Ovary (tissue), 9 donors: ENCODE data around the gene DNAJB4. TPM values are rescaled to one million over a fixed set of nuclear protein-coding genes. Genes with fewer than 3 reads are reported as not detected.
"Not testable (repeated sequence)": the region's sequence is repeated elsewhere in the genome, so short reads cannot be mapped to it uniquely, and the experiment has no call there.

Experiments
- DNase-seq, 5 donors: peaks; one replicate each; pipeline ENCODE4 v3.0.0-alpha.2; 2019 to 2020
- H3K27ac ChIP-seq, 2 donors: fragments of 200-600 bp; one replicate each; pipeline versions ENCODE4 v1.5.1 to v1.8.0; 2019 to 2022
- H3K27me3 ChIP-seq: fragments of 200-600 bp; one replicate; pipeline ENCODE4 v1.8.0; 2022
- H3K36me3 ChIP-seq: fragments of 200-600 bp; sonication (generic); one replicate; pipeline ENCODE4 v1.5.1; 2019
- H3K4me1 ChIP-seq: one replicate; pipeline ENCODE4 v1.8.1; 2013; ENCODE audit warnings: mild to moderate bottlenecking, moderate library complexity; ENCODE audit not compliant: insufficient read depth
- H3K4me3 ChIP-seq: fragments of 200-600 bp; sonication (generic); one replicate; pipeline ENCODE4 v1.5.1; 2017
- H3K9me3 ChIP-seq, 2 donors: fragments of 200-600 bp in 1 of 2; sonication (generic) in 1 of 2; one replicate each; pipeline versions ENCODE4 v1.5.1 to v1.8.1; 2013 to 2019; ENCODE audit warnings: mild to moderate bottlenecking in 1 of 2, moderate library complexity in 1 of 2
- CTCF ChIP-seq, 3 donors: fragments of 450-650 bp in 2 of 3; fragments of 200-600 bp in 1 of 3; IDR thresholded peaks; one replicate each; pipeline versions ENCODE4 v1.5.1 to v1.8.0; 2016 to 2022; ENCODE audit warnings: antibody characterized with exemption in 3 of 3, mild to moderate bottlenecking in 1 of 3
- EP300 ChIP-seq: sonication (generic); formaldehyde crosslinking; IDR thresholded peaks from one replicate; pipeline ENCODE4 v1.6.1; 2017; ENCODE audit warnings: antibody characterized with exemption
- POLR2A ChIP-seq: fragments of 450-650 bp; IDR thresholded peaks from one replicate; pipeline ENCODE4 v1.6.1; 2017; ENCODE audit warnings: antibody characterized with exemption, mild to moderate bottlenecking, moderate library complexity
- WGBS, 3 donors: extraction: QIAGEN DNeasy Blood & Tissue Kit in 1 of 3; methylation state at CpG; one replicate each; pipeline versions ENCODE4 v1.1.5 to v1.1.7; 2013 to 2017; 5-methylcytosine and 5-hydroxymethylcytosine counted together
- intact Hi-C, 4 donors: fragments of 100-400 bp; cut with DNase I; formaldehyde crosslinking; loops; one replicate each; pipeline versions ENCODE4 v1.11.0 to v1.15.1; 2022 to 2023
- polyA plus RNA-seq, 2 donors: library from polyadenylated mRNA; stranded (reverse); fragments of 200-250 nt in 1 of 2; fragments of 350-450 nt in 1 of 2; fragmentation: Illumina TruSeq in 1 of 2; extraction: RNeasy Lipid Tissue Mini Kit (QIAGEN cat#74804) in 1 of 2; gene quantifications; one replicate each; pipeline ENCODE4 v1.2.3, GENCODE V29; 2013 to 2014
- total RNA-seq, 7 donors: library from RNA; depleted of rRNA in 2 of 7; stranded (reverse); fragments of >200 nt in 2 of 7; fragmentation: NEBNext Ultra II Directional in 3 of 7; extraction: Animal tissue kit (Norgen Biotek cat#: 25700) in 3 of 7; gene quantifications; one replicate each; pipeline versions ENCODE4 v1.1.0 to v1.2.4, GENCODE V29; 2016 to 2023
- donor health status: DM: no; HTN: no; CAD: no; lungs with moderate emphysema.
- donor health status: DM: no; HTN: no; CAD: no.
- donor health status: Bipolar disorder and iron deficiency.
- donor health status: DM: yes; HTN: yes; CAD: no.
- donor health status: DM: no; HTN: no; CAD: no.
- donor health status: DM: yes; HTN: yes; CAD: no.

DNAJB4 gene
- total and polyA plus RNA-seq, 9 donors: 18.7 to 48.6 (median 23.8) TPM

GRCh38 chr1:78055565-78056132, 50.9 kb downstream of the DNAJB4 start:
- intact Hi-C loops: no loop called here
- Histone ChIP-seq H3K4me1 (no peaks in the 10 kb centered on the region), H3K36me3 (no peaks in the 10 kb centered on the region), H3K27ac (no peak overlapping the region), H3K9me3 (no peaks in the 10 kb centered on the region), H3K27me3 (no peaks in the 10 kb centered on the region), H3K4me3 (no peak overlapping the region)
- no peak for DNase-seq
- 74 to 85% (median 83%) methylated on average over 3 of the region's 3 CpGs for WGBS, 3 donors
- TF ChIP-seq CTCF (IDR thresholded peaks at IDR 0.05): no peak
- TF ChIP-seq POLR2A: no peak
- TF ChIP-seq EP300: no peak

DNA sequence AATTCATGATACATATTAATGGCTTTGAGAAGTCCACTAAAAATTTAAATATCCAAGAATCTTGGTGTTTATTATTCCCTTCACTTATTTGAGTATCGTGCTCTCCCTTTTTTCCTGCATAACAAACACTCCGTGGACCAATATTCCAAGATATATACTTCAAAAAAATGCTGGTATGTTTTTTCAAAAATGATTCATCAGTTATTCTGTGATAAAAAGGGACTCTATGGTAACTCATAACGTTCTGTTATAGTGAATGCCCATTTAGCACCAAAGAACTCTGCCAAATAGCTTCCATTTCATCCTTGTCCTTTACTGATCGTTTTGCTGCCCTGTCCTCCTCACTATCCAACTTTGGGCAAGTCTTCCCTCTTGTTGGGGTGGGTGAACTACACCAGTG, 53.9 kb downstream of the DNAJB4 start:
- H3K36me3 ChIP-seq: no peaks in the 10 kb centered on the region
- TF ChIP-seq EP300: no peak
- no peak for TF ChIP-seq POLR2A
- TF ChIP-seq CTCF (IDR thresholded peaks at IDR 0.05): no peak
- intact Hi-C loops: no loop called here
- DNase-seq: no peak
- H3K27ac ChIP-seq: no peak overlapping the region
- H3K9me3 ChIP-seq: no peaks in the 10 kb centered on the region
- no peaks in the 10 kb centered on the region for H3K27me3 ChIP-seq
- no peak overlapping the region for H3K4me3 ChIP-seq
- no peaks in the 10 kb centered on the region for H3K4me1 ChIP-seq
- WGBS, 3 donors: 61 to 77% (median 69%) methylated on average over 4 of the region's 4 CpGs

DNA sequence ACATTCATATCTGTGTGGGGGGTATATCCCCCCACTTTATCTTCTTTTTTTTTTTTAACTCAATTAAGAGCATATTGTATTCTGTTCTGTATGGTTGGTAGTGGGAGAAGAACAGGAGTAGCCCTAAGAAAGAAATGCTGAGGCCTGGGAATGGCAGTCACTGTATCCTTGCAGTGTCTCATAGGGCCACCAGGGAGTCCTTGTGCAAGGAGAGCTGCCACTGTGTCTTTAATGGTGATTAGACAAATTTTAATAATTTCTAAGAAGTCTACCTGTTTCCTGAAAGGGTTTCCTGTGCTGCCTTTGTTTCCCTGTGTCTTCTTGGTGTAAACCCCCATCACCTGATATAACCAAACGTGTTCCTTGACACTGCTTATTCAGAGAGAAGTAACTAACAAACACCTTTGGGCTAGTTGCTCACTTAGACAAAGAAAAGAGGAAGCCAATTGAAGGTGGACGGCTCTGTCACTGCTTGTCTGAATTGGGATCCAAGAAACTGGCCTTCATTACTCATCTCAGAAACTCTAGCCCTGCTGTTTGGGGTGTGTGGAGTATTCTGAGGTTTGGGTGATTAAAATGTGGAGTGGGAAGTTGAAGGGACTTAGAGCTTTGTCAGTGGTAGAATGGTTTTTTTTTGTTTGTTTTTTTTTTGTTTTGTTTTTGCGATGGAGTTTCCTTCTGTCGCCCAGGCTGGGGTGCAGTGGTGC, 56.3 kb downstream of the DNAJB4 start:
- DNase-seq: no peak
- intact Hi-C loops: no loop called here
- no peaks in the 10 kb centered on the region for H3K4me1 ChIP-seq
- H3K36me3 ChIP-seq: no peaks in the 10 kb centered on the region
- H3K9me3 ChIP-seq: no peaks in the 10 kb centered on the region
- H3K27me3 ChIP-seq: no peaks in the 10 kb centered on the region
- H3K27ac ChIP-seq: no peak overlapping the region
- no peak for TF ChIP-seq EP300
- TF ChIP-seq CTCF (IDR thresholded peaks at IDR 0.05): no peak
- no peak for TF ChIP-seq POLR2A
- no peak overlapping the region for H3K4me3 ChIP-seq
- 92 to 94% (median 92%) methylated on average over 4 of the region's 4 CpGs for WGBS, 3 donors

GRCh38 chr1:78061825-78062523, 57.2 kb downstream of the DNAJB4 start:
- no peaks in the 10 kb centered on the region for H3K27me3 ChIP-seq
- H3K36me3 ChIP-seq: no peaks in the 10 kb centered on the region
- no peak overlapping the region for H3K4me3 ChIP-seq
- no peaks in the 10 kb centered on the region for H3K4me1 ChIP-seq
- TF ChIP-seq EP300: no peak
- no peak for TF ChIP-seq POLR2A
- TF ChIP-seq CTCF (IDR thresholded peaks at IDR 0.05): no peak
- no peak for DNase-seq
- WGBS, 3 donors: 59 to 70% (median 65%) methylated on average over 2 of the region's 2 CpGs
- intact Hi-C loops: no loop called here
- H3K27ac ChIP-seq: no peak overlapping the region
- no peaks in the 10 kb centered on the region for H3K9me3 ChIP-seq

DNA sequence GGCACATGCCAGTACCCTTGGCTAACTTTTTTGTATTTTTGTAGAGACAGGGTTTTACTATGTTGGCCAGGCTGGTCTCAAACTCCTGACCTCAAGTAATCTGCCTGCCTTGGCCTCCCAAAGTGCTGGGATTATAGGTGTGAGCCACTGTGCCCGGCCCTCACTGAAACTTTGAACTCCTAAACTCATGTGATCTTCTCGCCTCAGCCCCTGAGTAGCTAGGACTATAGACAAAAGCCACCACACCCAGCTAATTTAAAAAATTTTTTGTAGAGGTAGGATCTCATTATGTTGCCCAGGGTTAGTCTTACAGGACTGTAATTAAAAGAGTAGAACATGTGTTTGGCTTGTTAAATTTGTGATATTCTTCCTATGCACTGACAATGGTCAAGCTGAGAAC, 60.1 kb downstream of the DNAJB4 start:
- H3K27ac ChIP-seq, H3K9me3 ChIP-seq, H3K4me1 ChIP-seq, H3K36me3 ChIP-seq, intact Hi-C loops, DNase-seq, H3K4me3 ChIP-seq, H3K27me3 ChIP-seq: not testable (repeated sequence)
- 88 to 96% (median 95%) methylated on average over 2 of the region's 2 CpGs for WGBS, 3 donors
